DND-41 (cell line): ENCODE results near the gene ANO9.

Experiments used
- CTCF ChIP-seq: IDR thresholded peaks from 2 replicates; pipeline ENCODE4 v1.5.1; 2012; ENCODE audit warnings: borderline replicate concordance, low read length, moderate library complexity, mild to moderate bottlenecking; ENCODE audit not compliant: poor library complexity, severe bottlenecking; ENCODE audit errors: extremely low read depth
- EZH2 ChIP-seq: IDR thresholded peaks from 3 replicates; pipeline ENCODE4 v1.6.1; 2012; ENCODE audit warnings: borderline replicate concordance, low read depth, mild to moderate bottlenecking, moderate library complexity, low read length, inconsistent platforms; ENCODE audit not compliant: severe bottlenecking

GRCh38 chr11:383431-383830, 58.4 kb downstream of the ANO9 start:
- TF ChIP-seq CTCF (no peak), EZH2 (no peak)
